ENCODE results near the gene CASZ1. TPM values are rescaled to one million over a fixed set of nuclear protein-coding genes. Genes with fewer than 3 reads are reported as not detected.

Gene CASZ1
- total RNA-seq, 1 experiment from 2014 or later = 3.9 TPM

DNA sequence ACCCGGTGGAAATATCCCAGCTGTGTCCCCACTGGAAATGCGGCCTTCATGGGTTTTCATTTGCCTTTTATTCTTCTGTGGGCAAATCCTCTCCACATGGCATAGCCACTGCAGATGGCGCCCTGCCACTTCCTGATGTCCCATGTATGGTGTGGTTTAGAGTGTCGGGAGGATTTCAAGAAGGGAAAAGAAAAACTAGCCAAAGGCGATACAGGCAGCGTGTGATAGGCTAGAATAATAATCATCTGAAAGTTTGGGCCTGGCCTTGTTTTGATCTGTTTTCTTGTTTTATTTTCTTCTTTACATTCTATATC, 198.1 kb downstream of the CASZ1 start:
- H3K79me2 ChIP-seq (ENCODE audit: insufficient read depth, low read length) = no peaks in the 10 kb centered on the region
- Mint-ChIP-seq H3K27ac (peak overlapping the region in 2 of 3 experiments; percentile 27 to 78; a peak in 3 of 7 replicates), H3K4me1 (peaks cover 44 to 49% of the 10 kb centered on the region in 2 experiments)

More for the DNA sequence above, 198.1 kb downstream of the CASZ1 start:
- no peak overlapping the region for H4K8ac ChIP-seq (replicated peaks; ENCODE audit: insufficient read length, low read depth, low read length)
- H3K56ac ChIP-seq (ENCODE audit: insufficient read length, low read depth, low read length) = no peak overlapping the region
- H3K9me3 ChIP-seq (ENCODE audit: control insufficient read depth, low read depth, low read length) = no peaks in the 10 kb centered on the region
- H3K4me2 ChIP-seq (ENCODE audit: insufficient read depth, insufficient read length, low read length) = no peak overlapping the region
- H2AFZ ChIP-seq (ENCODE audit: low read length) = no peak overlapping the region
- H3K23ac ChIP-seq (ENCODE audit: insufficient read length, low read depth, low read length) = no peak overlapping the region
- H2BK120ac ChIP-seq (ENCODE audit: low read depth, low read length, poor library complexity, severe bottlenecking) = no peak overlapping the region
- no peaks in the 10 kb centered on the region for H3K79me1 ChIP-seq (ENCODE audit: insufficient read depth, low read depth, low read length, poor library complexity, severe bottlenecking)
- H2BK5ac ChIP-seq (ENCODE audit: insufficient read length, low read length) = no peak overlapping the region
- H3K18ac ChIP-seq (ENCODE audit: insufficient read length, low read depth, low read length) = no peak overlapping the region
- peaks cover 4% of the 10 kb centered on the region for H3K23me2 ChIP-seq (ENCODE audit: insufficient read length, low read depth, low read length, poor library complexity, severe bottlenecking)
- H3K4ac ChIP-seq (ENCODE audit: low read depth, low read length) = no peak overlapping the region
- no peak overlapping the region for H2BK20ac ChIP-seq (ENCODE audit: low read depth, low read length, poor library complexity, severe bottlenecking)
- H3K4me1 ChIP-seq (ENCODE audit: insufficient read depth, low read length) = peaks cover 11% of the 10 kb centered on the region; the same call in 1 of the 2 replicates
- peak; percentile 17; the same call in 1 of the 3 replicates for TF ChIP-seq CTCF (conservative IDR thresholded peaks at IDR 0.05)
- Mint-ChIP-seq H3K4me3 (peak overlapping the region in 1 of 2 experiments; percentile 16; a peak in 1 of 5 replicates), H3K36me3 (ENCODE audit: insufficient read depth in 1 of 3, low read depth in 3 of 3) (0 out of 7 replicates have a peak, but pooled peaks cover 0 to 4% (median 0%) of the 10 kb centered on the region in 3 experiments), H3K9me3 (no peaks in the 10 kb centered on the region), H3K27me3 (ENCODE audit: low read depth) (no peaks in the 10 kb centered on the region)
- no peak overlapping the region for H3T11ph ChIP-seq (ENCODE audit: low read length)
- H2BK12ac ChIP-seq (ENCODE audit: insufficient read length, low read depth, low read length) = no peak overlapping the region
- no peak overlapping the region for H2BK15ac ChIP-seq (ENCODE audit: low read depth, low read length)
- H3K27ac ChIP-seq (ENCODE audit: insufficient read length, low read depth, low read length) = no peak overlapping the region
- no peak overlapping the region for H4K5ac ChIP-seq (ENCODE audit: insufficient read length, low read depth, low read length)
- H3K14ac ChIP-seq (ENCODE audit: insufficient read depth, low read length) = no peak overlapping the region
- no peak overlapping the region for H4K91ac ChIP-seq (ENCODE audit: insufficient read length, low read depth, low read length)
- no peaks in the 10 kb centered on the region; the same call in 1 of the 2 replicates for H3K27me3 ChIP-seq (ENCODE audit: insufficient read depth, low read length)
- no peak overlapping the region for H2AK5ac ChIP-seq (ENCODE audit: insufficient read length, low read length)
- H4K20me1 ChIP-seq (ENCODE audit: control insufficient read depth, insufficient read depth, insufficient read length) = peaks cover 2% of the 10 kb centered on the region
- no peak for DNase-seq
- no peak overlapping the region for H3K9ac ChIP-seq (ENCODE audit: extremely low read depth, insufficient read length, low read length)
- no CpG with 5 or more reads among the region's 6 CpGs for WGBS (ENCODE audit: extremely low coverage, insufficient read length, low lambda C conversion rate)

Data from H9 (cell line).